Measurements from ENCODE around the gene MBD5.

DNA sequence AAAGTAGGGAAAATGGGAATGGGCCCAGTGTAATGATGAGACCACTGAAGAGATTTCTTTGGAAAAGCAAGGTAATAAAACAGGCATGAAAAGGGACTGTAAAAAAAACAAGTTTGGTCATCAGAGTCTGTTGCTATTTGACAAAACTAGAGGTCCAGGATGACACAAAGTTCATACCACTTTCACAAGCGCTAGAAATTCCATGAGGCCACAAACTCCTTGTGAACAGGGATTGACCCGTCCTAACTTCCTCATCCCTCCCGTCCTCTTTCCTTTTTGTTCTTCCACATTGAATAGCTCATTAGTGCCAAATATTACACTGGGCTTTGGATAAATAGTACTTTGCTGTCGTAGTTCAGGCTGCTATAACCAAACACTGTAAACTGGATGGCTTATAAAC is 434.9 kb downstream of the MBD5 start:
- TF ChIP-seq, protein P1, sequence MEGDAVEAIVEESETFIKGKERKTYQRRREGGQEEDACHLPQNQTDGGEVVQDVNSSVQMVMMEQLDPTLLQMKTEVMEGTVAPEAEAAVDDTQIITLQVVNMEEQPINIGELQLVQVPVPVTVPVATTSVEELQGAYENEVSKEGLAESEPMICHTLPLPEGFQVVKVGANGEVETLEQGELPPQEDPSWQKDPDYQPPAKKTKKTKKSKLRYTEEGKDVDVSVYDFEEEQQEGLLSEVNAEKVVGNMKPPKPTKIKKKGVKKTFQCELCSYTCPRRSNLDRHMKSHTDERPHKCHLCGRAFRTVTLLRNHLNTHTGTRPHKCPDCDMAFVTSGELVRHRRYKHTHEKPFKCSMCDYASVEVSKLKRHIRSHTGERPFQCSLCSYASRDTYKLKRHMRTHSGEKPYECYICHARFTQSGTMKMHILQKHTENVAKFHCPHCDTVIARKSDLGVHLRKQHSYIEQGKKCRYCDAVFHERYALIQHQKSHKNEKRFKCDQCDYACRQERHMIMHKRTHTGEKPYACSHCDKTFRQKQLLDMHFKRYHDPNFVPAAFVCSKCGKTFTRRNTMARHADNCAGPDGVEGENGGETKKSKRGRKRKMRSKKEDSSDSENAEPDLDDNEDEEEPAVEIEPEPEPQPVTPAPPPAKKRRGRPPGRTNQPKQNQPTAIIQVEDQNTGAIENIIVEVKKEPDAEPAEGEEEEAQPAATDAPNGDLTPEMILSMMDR (IDR thresholded peaks at IDR 0.05): no peak
- TF ChIP-seq POLR2A (IDR thresholded peaks at IDR 0.05): no peak
